DND-41 (cell line): Measurements from ENCODE around the gene NAPB.

Experiments
- CTCF ChIP-seq: IDR thresholded peaks from 2 replicates; pipeline ENCODE4 v1.5.1; 2012; ENCODE audit warnings: borderline replicate concordance, low read length, moderate library complexity, mild to moderate bottlenecking; ENCODE audit not compliant: poor library complexity, severe bottlenecking; ENCODE audit errors: extremely low read depth
- EZH2 ChIP-seq: IDR thresholded peaks from 3 replicates; pipeline ENCODE4 v1.6.1; 2012; ENCODE audit warnings: borderline replicate concordance, low read depth, mild to moderate bottlenecking, moderate library complexity, low read length, inconsistent platforms; ENCODE audit not compliant: severe bottlenecking

GRCh38 chr20:23326774-23327173, 94.5 kb downstream of the NAPB start:
- TF ChIP-seq CTCF (no peak), EZH2 (no peak)
